GM18511 (cell line): ENCODE measurements around the gene SYVN1.
"Not testable (repeated sequence)": the region's sequence is repeated elsewhere in the genome, so short reads cannot be mapped to it uniquely, and the experiment has no call there.

ENCODE experiments used
- ATAC-seq: cut with Tn5 transposase; IDR thresholded peaks from one replicate; pipeline ENCODE4 v1.9.1; 2021; ENCODE audit warnings: mild to moderate bottlenecking, moderate library complexity; ENCODE audit not compliant: unreplicated experiment

Gene SYVN1

GRCh38 chr11:65127473-65128181 lies 6.7 kb downstream of the SYVN1 start:
- ATAC-seq: no peak

- no peak for ATAC-seq
These were observed 7.6 kb downstream of the SYVN1 start for GRCh38 chr11:65126624-65127274.

- ATAC-seq: no peak
These were observed 8.9 kb downstream of the SYVN1 start for GRCh38 chr11:65125197-65126056.

- ATAC-seq: no peak
These were observed 9.7 kb downstream of the SYVN1 start for GRCh38 chr11:65124480-65125196.

- peak; percentile 70 for ATAC-seq
These were observed 12.2 kb downstream of the SYVN1 start, which contains the start of the genes FAU and MRPL49 for GRCh38 chr11:65121865-65122696. Gene FAU, minus strand, starts transcription at chr11:65122134. Its CDS starts 321 bp downstream, at chr11:65121813. Gene MRPL49, plus strand, starts transcription at chr11:65122321. Its CDS starts 26 bp downstream, at chr11:65122347.

- ATAC-seq: no peak
These were observed 12.9 kb downstream of the SYVN1 start for GRCh38 chr11:65121447-65121864.

GRCh38 chr11:65120831-65121230 lies 13.5 kb downstream of the SYVN1 start:
- no peak for ATAC-seq

- no peak for ATAC-seq
These were observed 14.7 kb downstream of the SYVN1 start for GRCh38 chr11:65119670-65119995.

GRCh38 chr11:65118891-65119669 lies 15.2 kb downstream of the SYVN1 start:
- ATAC-seq: not testable (repeated sequence)

- no peak for ATAC-seq
These were observed 16.1 kb downstream of the SYVN1 start for GRCh38 chr11:65118097-65118837.

GRCh38 chr11:65117206-65118096 lies 16.9 kb downstream of the SYVN1 start, which contains the start of gene ZNHIT2:
Gene ZNHIT2, minus strand, starts transcription at chr11:65117701. Its CDS starts 48 bp downstream, at chr11:65117653.
- peak; percentile 63 for ATAC-seq

- ATAC-seq: no peak
These were observed 17.7 kb downstream of the SYVN1 start for GRCh38 chr11:65116370-65117205.

- ATAC-seq: no peak
These were observed 18.8 kb downstream of the SYVN1 start for GRCh38 chr11:65115361-65116082.

GRCh38 chr11:65114538-65115171 lies 19.7 kb downstream of the SYVN1 start:
- no peak for ATAC-seq

- no peak for ATAC-seq
These were observed 20.5 kb downstream of the SYVN1 start for GRCh38 chr11:65113839-65114238.
